HG02610 (cell line): ENCODE data around the gene RPTOR.

Source experiments
- ATAC-seq: cut with Tn5 transposase; IDR thresholded peaks from one replicate; pipeline ENCODE4 v1.9.1; 2021; ENCODE audit warnings: mild to moderate bottlenecking, moderate library complexity; ENCODE audit not compliant: unreplicated experiment

The RPTOR gene

GRCh38 chr17:80639658-80640057, 95.0 kb downstream of the RPTOR start:
- no peak for ATAC-seq

GRCh38 chr17:80640366-80641084, 95.9 kb downstream of the RPTOR start:
- no peak for ATAC-seq

GRCh38 chr17:80643326-80644099, 98.9 kb downstream of the RPTOR start:
- ATAC-seq: no peak

GRCh38 chr17:80644536-80644935, 99.9 kb downstream of the RPTOR start:
- ATAC-seq: no peak

- no peak for ATAC-seq
These were observed 101.2 kb downstream of the RPTOR start for GRCh38 chr17:80645706-80646325.

- no peak for ATAC-seq
These were observed 101.7 kb downstream of the RPTOR start for GRCh38 chr17:80646328-80646727.

- no peak for ATAC-seq
These were observed 103.1 kb downstream of the RPTOR start for GRCh38 chr17:80647746-80648145.

GRCh38 chr17:80649200-80649644, 104.6 kb downstream of the RPTOR start:
- no peak for ATAC-seq

- ATAC-seq: no peak
These were observed 105.2 kb downstream of the RPTOR start for GRCh38 chr17:80649672-80650330.

GRCh38 chr17:80650331-80650672, 105.7 kb downstream of the RPTOR start:
- no peak for ATAC-seq

- ATAC-seq: no peak
These were observed 106.3 kb downstream of the RPTOR start for GRCh38 chr17:80650751-80651518.

GRCh38 chr17:80652756-80653330, 108.2 kb downstream of the RPTOR start:
- no peak for ATAC-seq

- no peak for ATAC-seq
These were observed 109.2 kb downstream of the RPTOR start for GRCh38 chr17:80653856-80654255.

- ATAC-seq: no peak
These were observed 111.0 kb downstream of the RPTOR start for GRCh38 chr17:80655608-80656007.

GRCh38 chr17:80656590-80656989, 112.0 kb downstream of the RPTOR start:
- ATAC-seq: no peak

- ATAC-seq: no peak
These were observed 112.9 kb downstream of the RPTOR start for GRCh38 chr17:80657561-80657960.

GRCh38 chr17:80658821-80659220, 114.2 kb downstream of the RPTOR start:
- no peak for ATAC-seq

GRCh38 chr17:80659651-80660050, 115.0 kb downstream of the RPTOR start:
- no peak for ATAC-seq

GRCh38 chr17:80660527-80661198, 116.0 kb downstream of the RPTOR start:
- ATAC-seq: no peak

- ATAC-seq: no peak
These were observed 117.9 kb downstream of the RPTOR start for GRCh38 chr17:80662557-80662956.
